HG03139 (cell line): Measurements from ENCODE around the gene TMEM222.
"Not testable (repeated sequence)": the region's sequence is repeated elsewhere in the genome, so short reads cannot be mapped to it uniquely, and the experiment has no call there.

Source experiments
- ATAC-seq: cut with Tn5 transposase; IDR thresholded peaks from one replicate; pipeline ENCODE4 v1.9.1; 2021; ENCODE audit not compliant: unreplicated experiment

TMEM222 gene

DNA sequence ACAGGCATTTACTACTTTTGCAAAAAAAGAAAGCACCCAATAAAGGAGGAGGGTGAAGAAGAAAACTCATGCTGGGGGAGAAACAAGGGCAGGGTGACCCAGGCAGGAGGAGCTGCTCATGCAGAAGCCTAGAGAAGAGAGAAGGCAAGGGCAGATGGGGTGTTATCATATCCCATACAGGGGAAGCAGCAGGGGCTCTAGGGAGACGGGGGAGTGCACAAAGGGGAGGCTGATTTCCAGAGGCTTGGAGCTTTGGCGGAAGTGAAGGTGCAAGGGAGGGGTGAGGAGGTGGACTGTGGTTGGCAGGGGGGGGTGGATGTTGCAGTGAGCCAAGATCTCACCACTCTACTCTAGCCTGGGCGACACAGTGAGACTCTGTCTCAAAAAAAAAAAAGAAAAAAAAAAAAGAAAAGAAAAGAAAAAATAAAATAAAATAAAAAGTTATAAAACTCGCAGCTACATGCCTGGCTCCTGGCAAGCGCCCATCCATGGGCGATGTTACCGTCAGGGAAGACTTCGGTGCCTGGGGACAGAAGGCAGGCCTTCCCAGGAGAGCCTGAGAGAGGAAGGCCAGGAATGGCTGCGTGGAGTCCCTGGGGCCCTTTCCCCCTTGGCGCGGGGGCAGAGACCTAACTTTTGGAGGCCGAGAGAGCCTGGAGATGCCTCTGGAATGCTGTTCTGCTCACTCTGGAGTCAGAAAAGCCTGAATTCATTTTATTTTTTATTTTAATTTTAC, 56.0 kb downstream of the TMEM222 start:
- no peak for ATAC-seq

- no peak for ATAC-seq
Observed at GRCh38 chr1:27379564-27380122, 57.7 kb downstream of the TMEM222 start.

GRCh38 chr1:27380224-27380623, 58.3 kb downstream of the TMEM222 start:
- no peak for ATAC-seq

DNA sequence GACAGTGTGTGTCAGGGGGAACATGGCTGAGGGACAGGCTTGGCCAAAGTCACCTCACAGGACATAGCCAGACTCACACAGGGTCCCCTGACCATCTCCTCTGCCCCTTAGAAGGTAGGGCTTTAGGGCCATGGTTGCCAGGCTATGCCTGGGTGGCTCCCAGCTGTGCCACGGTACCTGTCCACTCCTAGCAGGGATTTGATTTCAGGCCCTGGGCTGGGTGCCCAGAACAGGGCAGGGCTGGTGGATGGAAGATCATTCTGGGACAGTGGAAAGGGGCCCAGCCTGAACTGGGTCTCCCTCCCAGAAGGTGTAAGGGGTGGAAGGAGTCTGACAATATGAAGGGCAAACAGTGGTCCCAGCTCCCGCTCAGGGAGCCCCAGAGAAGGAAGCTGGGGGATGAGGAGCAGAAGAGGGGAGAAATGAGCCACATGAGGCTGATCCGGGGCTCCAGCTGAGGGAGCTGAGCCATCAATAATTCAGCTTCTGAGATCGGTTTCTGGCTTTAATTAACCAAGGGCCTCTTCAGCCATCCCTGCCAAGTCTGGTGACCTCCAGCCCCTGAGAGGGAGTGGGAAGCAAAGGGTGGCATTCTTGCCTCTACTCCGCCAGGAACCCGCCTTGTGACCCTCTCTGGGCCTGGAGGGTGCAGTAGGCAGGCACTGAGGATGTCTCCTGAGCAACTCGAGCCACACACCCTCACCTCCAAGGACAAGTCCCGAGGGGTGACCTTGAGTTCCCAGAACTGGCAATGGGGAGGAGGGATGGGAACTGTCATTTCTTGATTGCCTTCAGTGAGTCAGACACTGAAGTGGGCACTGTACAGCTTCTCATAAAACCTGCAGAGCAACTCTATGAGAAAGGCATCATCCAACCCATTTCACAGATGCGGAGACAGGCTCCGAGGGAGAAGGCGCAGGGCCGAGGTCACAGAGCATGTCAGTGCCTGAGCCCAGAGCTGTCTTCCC, 59.1 kb downstream of the TMEM222 start:
- no peak for ATAC-seq

GRCh38 chr1:27381969-27382762, 60.2 kb downstream of the TMEM222 start:
- no peak for ATAC-seq

DNA sequence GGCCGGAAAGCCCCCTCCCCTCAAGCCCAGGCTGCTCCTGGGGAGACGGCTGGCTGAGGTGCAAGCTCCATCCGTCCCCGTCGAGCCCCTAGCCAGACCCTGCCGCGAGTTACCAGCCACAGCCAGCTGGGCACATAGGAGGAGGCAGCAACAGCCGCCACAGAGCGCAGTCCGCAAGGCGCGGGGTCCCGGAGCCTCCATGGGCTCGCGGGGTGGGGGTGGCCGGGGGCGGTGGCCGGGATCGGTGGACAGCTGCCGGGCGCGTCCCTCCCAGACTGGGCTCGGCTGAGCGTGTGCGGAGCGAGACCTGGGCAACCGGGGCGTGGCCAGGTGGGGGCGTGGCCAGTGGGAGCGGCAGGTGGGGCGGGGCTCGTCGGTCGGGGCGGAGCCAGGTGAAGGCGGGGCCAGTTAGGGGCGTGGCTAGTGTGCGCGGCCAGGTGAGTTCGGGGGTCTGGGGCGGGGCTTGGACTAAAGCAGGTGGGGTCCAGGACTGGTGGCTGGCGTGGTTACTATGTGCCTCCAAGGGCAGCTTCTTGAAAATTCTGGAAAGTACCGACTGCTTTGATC, 61.2 kb downstream of the TMEM222 start, which contains the start of gene CD164L2:
Gene CD164L2, minus strand, starts transcription at position 295 of the 567 bp plus-strand sequence. Its CDS starts 94 bp downstream, at position 201.
- ATAC-seq, result no peak

DNA sequence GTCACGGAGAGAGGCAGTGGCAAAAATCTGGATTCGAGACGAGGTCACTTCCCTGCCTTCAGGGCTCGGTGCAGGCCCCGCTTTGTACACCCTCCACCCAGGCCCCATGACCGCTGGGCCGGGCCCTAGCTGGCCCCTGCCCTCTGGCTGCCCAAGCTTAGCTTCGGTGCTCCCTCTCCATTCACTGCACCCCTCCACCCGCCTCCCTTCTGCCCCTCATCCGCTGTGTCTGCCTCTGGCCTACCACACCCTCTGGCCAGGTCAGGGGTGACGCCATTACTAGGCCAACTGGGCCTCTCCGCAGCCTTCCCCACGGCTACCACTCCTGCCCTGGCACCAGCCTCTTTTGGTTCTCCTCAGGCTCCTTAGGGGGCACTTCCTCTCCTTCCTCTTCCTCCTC, 61.7 kb downstream of the TMEM222 start:
- no peak for ATAC-seq

DNA sequence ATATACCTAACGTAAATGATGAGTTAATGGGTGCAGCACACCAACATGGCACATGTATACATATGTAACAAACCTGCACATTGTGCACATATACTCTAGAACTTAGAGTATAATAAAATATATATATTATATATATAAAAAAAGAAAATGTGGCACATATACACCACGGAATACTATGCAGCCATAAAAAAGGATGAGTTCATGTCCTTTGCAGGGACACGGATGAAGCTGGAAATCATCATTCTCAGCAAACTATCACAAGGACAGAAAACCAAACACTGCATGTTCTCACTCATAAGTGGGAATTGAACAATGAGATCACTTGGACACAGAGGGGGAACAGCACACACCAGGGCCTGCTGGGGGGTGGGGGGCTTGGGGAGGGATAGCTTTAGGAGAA, 62.8 kb downstream of the TMEM222 start:
- ATAC-seq, result not testable (repeated sequence)
